GM12892 (cell line): ENCODE data around the gene FOXA3.

Experiments used
- POLR2A ChIP-seq: IDR thresholded peaks from 2 replicates; pipeline ENCODE4 v1.6.1; 2011; ENCODE audit warnings: low read depth, low read length, control low read depth
- POLR2AphosphoS5 ChIP-seq: IDR thresholded peaks from 2 replicates; pipeline ENCODE4 v1.6.1; 2011; ENCODE audit warnings: low read depth, low read length, control low read depth
- TAF1 ChIP-seq: IDR thresholded peaks from 2 replicates; pipeline ENCODE4 v1.6.1; 2011; ENCODE audit warnings: low read depth, mild to moderate bottlenecking, control low read depth, low read length, borderline replicate concordance

GRCh38 chr19:45881909-45882528 lies 17.9 kb downstream of the FOXA3 start:
- no peak for TF ChIP-seq POLR2AphosphoS5
- no peak for TF ChIP-seq POLR2A
- no peak for TF ChIP-seq TAF1
